Smooth muscle cell (in vitro differentiated cells): Measurements from ENCODE around the gene SLC24A4. TPM values are rescaled to one million over a fixed set of nuclear protein-coding genes. Genes with fewer than 3 reads are reported as not detected.

ENCODE experiments used
- DNase-seq: peaks from one replicate; lab custom pipeline; 2025; ENCODE audit not compliant: unreplicated experiment; lab: John Stamatoyannopoulos, UW
- H2AFZ ChIP-seq: fragments of 200-600 bp; sonication (generic); 2 replicates; pipeline ENCODE4 v1.6.0; 2016; ENCODE audit warnings: antibody characterized with exemption, low read depth, mild to moderate bottlenecking
- H3F3A ChIP-seq: fragments of 200-600 bp; sonication (generic); 2 replicates; pipeline ENCODE4 v1.6.0; 2017; ENCODE audit warnings: antibody characterized with exemption, low read depth
- H3K27ac ChIP-seq: fragments of 200-600 bp; sonication (generic); 2 replicates; pipeline ENCODE4 v1.5.1; 2016; ENCODE audit warnings: low read depth, mild to moderate bottlenecking
- H3K27me3 ChIP-seq: fragments of 200-600 bp; sonication (generic); 2 replicates; pipeline ENCODE4 v1.6.1; 2016; ENCODE audit warnings: low read depth, mild to moderate bottlenecking
- H3K36me3 ChIP-seq: fragments of 200-600 bp; sonication (generic); 2 replicates; pipeline ENCODE4 v1.5.1; 2016; ENCODE audit warnings: low read depth
- H3K4me1 ChIP-seq: fragments of 200-600 bp; sonication (generic); 2 replicates; pipeline ENCODE4 v1.5.1; 2016; ENCODE audit warnings: low read depth
- H3K4me2 ChIP-seq: fragments of 200-600 bp; sonication (generic); 2 replicates; pipeline ENCODE4 v1.6.0; 2016; ENCODE audit warnings: mild to moderate bottlenecking
- H3K4me3 ChIP-seq: fragments of 200-600 bp; sonication (generic); 2 replicates; pipeline ENCODE4 v1.5.1; 2016; ENCODE audit warnings: mild to moderate bottlenecking
- H3K79me2 ChIP-seq: fragments of 200-600 bp; sonication (generic); 2 replicates; pipeline ENCODE4 v1.6.0; 2016; ENCODE audit warnings: low read depth, mild to moderate bottlenecking
- H3K9ac ChIP-seq: fragments of 200-600 bp; sonication (generic); 2 replicates; pipeline ENCODE4 v1.6.0; 2016; ENCODE audit warnings: low read depth
- H3K9me3 ChIP-seq: fragments of 200-600 bp; sonication (generic); replicated peaks from 2 replicates; pipeline ENCODE4 v1.5.1; 2016; ENCODE audit warnings: low read depth
- H4K20me1 ChIP-seq: fragments of 200-600 bp; sonication (generic); 2 replicates; pipeline ENCODE4 v1.6.0; 2016; ENCODE audit warnings: low read depth
- WGBS: methylation state at CpG from one replicate; pipeline ENCODE4 v1.1.7; 2016; ENCODE audit warnings: low lambda C conversion rate; 5-methylcytosine and 5-hydroxymethylcytosine counted together
- polyA plus RNA-seq: library from polyadenylated mRNA; unstranded; fragments of >200 nt; fragmentation: Nextera tagmentation; extraction: Ambion mirVana; gene quantifications from 2 replicates; pipeline ENCODE4 v1.2.1, GENCODE V29; 2016
- total RNA-seq: library from RNA; depleted of rRNA; stranded (reverse); fragments of >200 nt; gene quantifications from 2 replicates; pipeline ENCODE4 v1.2.3, GENCODE V29; 2014
- TF ChIP-seq, protein P1 (sequence below): fragments of 200-600 bp; sonication (generic); IDR thresholded peaks from 2 replicates; pipeline ENCODE4 v1.5.1; 2017; ENCODE audit warnings: borderline replicate concordance, mild to moderate bottlenecking, antibody characterized with exemption; ENCODE audit not compliant: insufficient read depth, poor library complexity, severe bottlenecking

SLC24A4 gene
- total and polyA plus RNA-seq, 2 experiments from 2014 or later, result 0.58 TPM; not detected in 1

DNA sequence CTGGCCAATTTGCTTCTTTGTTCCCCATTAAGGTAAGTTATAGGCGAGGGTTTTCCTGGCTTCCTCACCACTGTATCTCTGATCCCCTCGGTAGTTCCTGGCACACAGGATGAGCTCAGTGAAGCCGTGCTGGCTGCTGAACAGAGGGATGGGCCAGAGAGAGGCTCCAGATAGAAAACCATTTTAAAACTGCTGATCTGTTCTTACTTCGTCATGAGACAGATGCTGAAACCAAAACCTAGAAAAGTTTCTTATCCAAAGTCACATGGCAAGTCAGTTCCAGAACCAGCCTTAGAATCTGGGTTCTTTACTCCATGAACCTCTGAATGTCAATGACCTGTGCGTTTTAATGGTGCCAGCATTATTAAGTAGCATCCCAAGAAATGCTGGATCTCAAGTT lies 114.3 kb downstream of the SLC24A4 start:
- H3K9me3 ChIP-seq, result no peaks in the 10 kb centered on the region
- no peak for DNase-seq
- TF ChIP-seq, protein P1, sequence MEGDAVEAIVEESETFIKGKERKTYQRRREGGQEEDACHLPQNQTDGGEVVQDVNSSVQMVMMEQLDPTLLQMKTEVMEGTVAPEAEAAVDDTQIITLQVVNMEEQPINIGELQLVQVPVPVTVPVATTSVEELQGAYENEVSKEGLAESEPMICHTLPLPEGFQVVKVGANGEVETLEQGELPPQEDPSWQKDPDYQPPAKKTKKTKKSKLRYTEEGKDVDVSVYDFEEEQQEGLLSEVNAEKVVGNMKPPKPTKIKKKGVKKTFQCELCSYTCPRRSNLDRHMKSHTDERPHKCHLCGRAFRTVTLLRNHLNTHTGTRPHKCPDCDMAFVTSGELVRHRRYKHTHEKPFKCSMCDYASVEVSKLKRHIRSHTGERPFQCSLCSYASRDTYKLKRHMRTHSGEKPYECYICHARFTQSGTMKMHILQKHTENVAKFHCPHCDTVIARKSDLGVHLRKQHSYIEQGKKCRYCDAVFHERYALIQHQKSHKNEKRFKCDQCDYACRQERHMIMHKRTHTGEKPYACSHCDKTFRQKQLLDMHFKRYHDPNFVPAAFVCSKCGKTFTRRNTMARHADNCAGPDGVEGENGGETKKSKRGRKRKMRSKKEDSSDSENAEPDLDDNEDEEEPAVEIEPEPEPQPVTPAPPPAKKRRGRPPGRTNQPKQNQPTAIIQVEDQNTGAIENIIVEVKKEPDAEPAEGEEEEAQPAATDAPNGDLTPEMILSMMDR, result no peak
- no peaks in the 10 kb centered on the region for H3K27me3 ChIP-seq
- no peaks in the 10 kb centered on the region for H3K79me2 ChIP-seq
- no peak overlapping the region for H3K9ac ChIP-seq
- H3K4me1 ChIP-seq, result no peaks in the 10 kb centered on the region
- H3K4me3 ChIP-seq, result no peak overlapping the region
- no peak overlapping the region for H2AFZ ChIP-seq
- 89% methylated on average over 5 of the region's 5 CpGs for WGBS
- no peaks in the 10 kb centered on the region for H3F3A ChIP-seq
- no peaks in the 10 kb centered on the region for H4K20me1 ChIP-seq
- no peak overlapping the region for H3K27ac ChIP-seq
- no peak overlapping the region for H3K4me2 ChIP-seq
- H3K36me3 ChIP-seq, result no peaks in the 10 kb centered on the region

GRCh38 chr14:92437729-92438285 lies 114.8 kb downstream of the SLC24A4 start:
- Histone ChIP-seq H3K4me2 (no peak overlapping the region), H4K20me1 (no peaks in the 10 kb centered on the region), H3K36me3 (no peaks in the 10 kb centered on the region), H3K9ac (no peak overlapping the region), H3K9me3 (no peaks in the 10 kb centered on the region), H3F3A (no peaks in the 10 kb centered on the region), H3K4me3 (no peak overlapping the region), H2AFZ (no peak overlapping the region), H3K27me3 (no peaks in the 10 kb centered on the region), H3K27ac (no peak overlapping the region), H3K4me1 (no peaks in the 10 kb centered on the region), H3K79me2 (no peaks in the 10 kb centered on the region)
- TF ChIP-seq, protein P1, result no peak
- 91% methylated on average over 12 of the region's 12 CpGs for WGBS
- no peak for DNase-seq

DNA sequence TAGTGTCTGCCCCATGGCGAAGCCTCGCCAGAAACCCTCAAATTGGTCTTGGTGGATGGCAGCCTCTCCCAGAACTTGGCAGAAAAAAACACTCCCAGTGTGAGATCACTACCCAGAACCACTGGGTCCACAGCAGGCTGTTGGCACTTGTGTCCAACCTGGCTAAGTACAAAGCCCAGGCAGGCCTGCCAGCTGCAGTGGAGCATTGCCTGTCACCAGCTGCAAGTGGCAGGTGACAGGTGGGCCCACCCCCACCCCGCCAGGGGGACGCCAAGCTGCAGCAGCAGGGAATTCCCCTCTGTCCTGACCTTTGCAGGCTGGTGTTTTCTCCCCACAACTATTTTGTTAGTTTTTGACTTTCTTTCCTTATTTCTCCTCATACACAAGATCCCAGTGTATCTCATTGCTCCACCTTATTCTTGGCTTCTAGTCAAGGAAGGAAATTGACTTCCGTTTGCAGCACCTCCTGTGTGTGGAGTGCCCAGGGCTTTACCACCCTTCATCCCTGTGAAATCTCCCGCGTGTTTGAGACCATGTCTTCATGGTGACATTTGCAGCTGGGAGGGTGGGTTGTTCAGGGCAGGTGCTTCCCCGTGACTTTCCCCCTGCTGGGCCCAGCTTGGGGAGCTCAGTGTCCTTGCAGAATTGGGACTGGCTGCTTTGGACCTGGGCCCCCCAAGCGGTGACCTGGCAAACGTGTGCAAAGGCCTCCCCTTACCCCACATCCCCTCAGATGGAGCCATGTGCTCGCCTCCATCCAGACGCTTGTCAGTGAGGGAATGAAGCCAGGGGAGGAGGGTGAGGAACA lies 116.8 kb downstream of the SLC24A4 start:
- no peak for DNase-seq
- H3F3A ChIP-seq, result no peaks in the 10 kb centered on the region
- H3K4me3 ChIP-seq, result no peak overlapping the region
- H3K9me3 ChIP-seq, result no peaks in the 10 kb centered on the region
- H3K36me3 ChIP-seq, result no peaks in the 10 kb centered on the region
- no peak overlapping the region for H2AFZ ChIP-seq
- H3K79me2 ChIP-seq, result no peaks in the 10 kb centered on the region
- H3K27ac ChIP-seq, result no peak overlapping the region
- WGBS, result 88% methylated on average over 12 of the region's 12 CpGs
- no peaks in the 10 kb centered on the region for H3K27me3 ChIP-seq
- H3K4me2 ChIP-seq, result no peak overlapping the region
- no peaks in the 10 kb centered on the region for H3K4me1 ChIP-seq
- TF ChIP-seq, protein P1, result no peak
- H4K20me1 ChIP-seq, result no peaks in the 10 kb centered on the region
- no peak overlapping the region for H3K9ac ChIP-seq
